Omental fat pad (tissue), 4 donors: ENCODE results near the gene DAB2. TPM values are rescaled to one million over a fixed set of nuclear protein-coding genes. Genes with fewer than 3 reads are reported as not detected.

ENCODE experiments used
- ATAC-seq: fragments of 150-250 bp; one replicate; pipeline ENCODE4 v1.9.1; 2016; ENCODE audit warnings: mild to moderate bottlenecking, moderate library complexity; ENCODE audit not compliant: low FRiP score
- DNase-seq: peaks from one replicate; pipeline ENCODE4 v3.0.0-alpha.2; 2019; ENCODE audit warnings: low spot score
- total RNA-seq, 4 donors: library from RNA; depleted of rRNA; stranded (reverse); fragments of >200 nt; gene quantifications; one replicate each; pipeline ENCODE4 v1.1.0, GENCODE V29; 2016
- TF ChIP-seq, protein P1 (sequence below), 3 donors: fragments of 450-650 bp; IDR thresholded peaks; one replicate each; pipeline ENCODE4 v1.5.1; 2016 to 2017; ENCODE audit warnings: antibody characterized with exemption in 3 of 3, mild to moderate bottlenecking in 3 of 3, moderate library complexity in 2 of 3

Gene DAB2
- total RNA-seq, 4 donors from 2014 or later, result 141 to 255 (median 171) TPM

DNA sequence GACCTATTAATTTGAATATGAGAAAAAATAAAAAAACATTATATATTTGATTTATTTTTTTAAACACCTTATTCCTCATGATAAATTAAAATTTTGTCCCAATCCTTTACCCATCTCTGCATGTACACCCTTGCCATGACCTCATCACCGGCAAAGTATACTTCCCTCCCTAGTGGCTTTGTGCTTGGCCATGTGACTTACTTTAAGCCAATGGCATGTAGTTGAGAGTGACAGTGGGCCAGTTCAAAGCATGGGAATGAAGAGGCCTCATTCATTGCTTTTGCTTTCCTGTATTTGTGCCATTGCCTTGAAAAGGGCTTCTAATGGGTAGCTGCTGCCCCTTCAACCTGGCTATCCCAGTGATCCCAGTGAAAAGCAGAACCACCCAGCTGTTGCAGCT, 91.7 kb downstream of the DAB2 start:
- DNase-seq (no peak), ATAC-seq (no peak)
- TF ChIP-seq, protein P1, sequence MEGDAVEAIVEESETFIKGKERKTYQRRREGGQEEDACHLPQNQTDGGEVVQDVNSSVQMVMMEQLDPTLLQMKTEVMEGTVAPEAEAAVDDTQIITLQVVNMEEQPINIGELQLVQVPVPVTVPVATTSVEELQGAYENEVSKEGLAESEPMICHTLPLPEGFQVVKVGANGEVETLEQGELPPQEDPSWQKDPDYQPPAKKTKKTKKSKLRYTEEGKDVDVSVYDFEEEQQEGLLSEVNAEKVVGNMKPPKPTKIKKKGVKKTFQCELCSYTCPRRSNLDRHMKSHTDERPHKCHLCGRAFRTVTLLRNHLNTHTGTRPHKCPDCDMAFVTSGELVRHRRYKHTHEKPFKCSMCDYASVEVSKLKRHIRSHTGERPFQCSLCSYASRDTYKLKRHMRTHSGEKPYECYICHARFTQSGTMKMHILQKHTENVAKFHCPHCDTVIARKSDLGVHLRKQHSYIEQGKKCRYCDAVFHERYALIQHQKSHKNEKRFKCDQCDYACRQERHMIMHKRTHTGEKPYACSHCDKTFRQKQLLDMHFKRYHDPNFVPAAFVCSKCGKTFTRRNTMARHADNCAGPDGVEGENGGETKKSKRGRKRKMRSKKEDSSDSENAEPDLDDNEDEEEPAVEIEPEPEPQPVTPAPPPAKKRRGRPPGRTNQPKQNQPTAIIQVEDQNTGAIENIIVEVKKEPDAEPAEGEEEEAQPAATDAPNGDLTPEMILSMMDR (IDR thresholded peaks at IDR 0.05), result no peak

DNA sequence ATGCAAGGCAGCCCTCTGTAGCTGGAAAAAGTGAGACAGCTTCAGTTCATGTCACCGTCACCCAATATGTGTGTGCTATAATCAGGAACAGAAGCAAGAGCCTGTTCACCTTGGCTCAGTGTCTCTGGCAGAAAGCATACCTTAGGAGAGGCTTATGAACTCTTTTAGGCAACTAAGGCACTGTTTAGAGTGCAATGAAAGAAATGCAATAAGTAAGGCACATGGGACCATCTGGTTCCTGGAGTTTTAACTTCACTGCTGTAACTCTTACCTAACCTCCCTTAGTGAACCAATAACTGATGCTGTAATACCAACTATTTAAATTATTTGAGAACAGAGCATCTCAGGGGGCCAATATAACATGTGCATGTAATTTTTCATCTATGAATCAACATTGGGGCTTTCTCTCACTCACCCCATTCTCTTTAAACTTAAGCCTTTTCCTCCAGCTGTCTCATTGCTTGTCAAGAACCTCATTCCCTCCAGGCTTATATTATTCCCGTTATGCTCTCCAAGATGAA, 92.9 kb downstream of the DAB2 start:
- DNase-seq (no peak), ATAC-seq (no peak)
- TF ChIP-seq, protein P1 (IDR thresholded peaks at IDR 0.05), result no peak

DNA sequence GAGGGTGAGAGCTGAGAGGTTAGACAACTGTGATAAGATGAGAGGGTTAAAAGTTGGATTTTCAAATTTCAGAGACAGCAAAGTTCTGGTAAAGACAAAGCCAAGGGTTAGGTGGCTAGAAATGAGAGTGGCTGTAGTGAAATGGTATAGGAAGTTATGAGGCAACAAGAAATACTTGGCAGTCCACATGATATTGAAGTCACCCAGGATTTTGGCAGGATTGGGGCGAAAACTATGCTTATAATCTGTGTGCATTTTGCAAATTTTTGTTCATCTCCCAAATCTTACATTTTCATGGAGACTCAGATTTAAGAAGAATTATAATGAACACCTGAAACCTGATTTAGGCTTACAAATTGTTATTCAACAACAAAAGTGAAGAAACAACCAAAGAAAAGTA, 96.0 kb downstream of the DAB2 start:
- ATAC-seq (no peak), DNase-seq (no peak)
- TF ChIP-seq, protein P1 (IDR thresholded peaks at IDR 0.05), result no peak

DNA sequence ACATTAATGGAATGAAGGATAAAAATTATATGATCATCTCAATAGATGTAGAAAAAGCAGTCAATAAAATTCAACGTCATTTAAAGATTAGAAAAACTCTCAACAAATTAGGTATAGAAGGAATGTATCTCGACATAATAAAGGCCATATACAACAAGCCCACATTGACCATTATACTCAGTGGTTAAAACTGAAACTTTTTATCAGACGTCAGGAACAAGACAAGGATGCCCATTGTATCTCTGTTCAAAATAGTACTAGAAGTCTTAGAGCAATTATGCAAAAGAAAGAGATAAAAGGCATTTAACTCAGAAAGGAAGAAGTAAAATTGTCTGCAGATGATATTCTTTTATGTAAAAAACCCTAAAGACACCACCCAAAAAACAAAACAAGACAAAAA, 101.2 kb downstream of the DAB2 start:
- TF ChIP-seq, protein P1 (IDR thresholded peaks at IDR 0.05), result no peak
- DNase-seq (no peak), ATAC-seq (no peak)

Other genes with a start within 250 kb of the DAB2 start
- gene FYB1, start 205.4 kb downstream of the DAB2 start, total RNA-seq, result 10 to 100 TPM; 13.2 to 46.2 (median 22.6) TPM
- 1 to 10 TPM in 1 of 4 donors, under 1 TPM in 1, not detected in 2; 0.12 to 1.1 TPM for gene C9, start 60.5 kb downstream of the DAB2 start, total RNA-seq